Dermis microvascular lymphatic vessel endothelial cell (primary cell): ENCODE results near the gene AGBL1. TPM values are rescaled to one million over a fixed set of nuclear protein-coding genes. Genes with fewer than 3 reads are reported as not detected.

Experiments used
- DNase-seq, 2 donors: peaks; one replicate each; pipeline versions ENCODE4 v3.0.0 to v3.0.0-alpha.2; 2010; ENCODE audit warnings: low read depth in 2 of 2
- total RNA-seq: library from RNA; depleted of rRNA; stranded (reverse); fragments of >200 nt; gene quantifications from 2 replicates; pipeline ENCODE4 v1.2.1, GENCODE V29; 2014

AGBL1 gene
- total RNA-seq, 1 donor from 2014 or later = not detected

DNA sequence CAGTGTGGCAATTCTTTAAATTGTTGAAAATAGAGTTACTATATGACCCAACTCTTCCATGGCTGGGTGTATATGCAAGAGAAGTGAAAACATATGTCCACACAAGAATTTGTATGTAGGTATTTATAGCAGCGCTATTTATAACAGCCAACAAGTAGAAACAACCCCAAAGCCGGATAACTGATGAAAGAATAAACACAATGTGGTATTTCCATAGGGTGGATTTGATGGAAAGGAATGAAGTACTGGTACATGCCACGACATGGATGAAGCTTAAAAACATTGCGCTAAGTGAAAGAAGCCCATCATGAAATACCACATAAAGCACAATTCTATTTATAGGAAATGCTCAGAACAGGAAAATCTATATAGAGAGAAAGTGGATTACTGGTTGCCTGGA lies 554.5 kb downstream of the AGBL1 start:
- no peak for DNase-seq

DNA sequence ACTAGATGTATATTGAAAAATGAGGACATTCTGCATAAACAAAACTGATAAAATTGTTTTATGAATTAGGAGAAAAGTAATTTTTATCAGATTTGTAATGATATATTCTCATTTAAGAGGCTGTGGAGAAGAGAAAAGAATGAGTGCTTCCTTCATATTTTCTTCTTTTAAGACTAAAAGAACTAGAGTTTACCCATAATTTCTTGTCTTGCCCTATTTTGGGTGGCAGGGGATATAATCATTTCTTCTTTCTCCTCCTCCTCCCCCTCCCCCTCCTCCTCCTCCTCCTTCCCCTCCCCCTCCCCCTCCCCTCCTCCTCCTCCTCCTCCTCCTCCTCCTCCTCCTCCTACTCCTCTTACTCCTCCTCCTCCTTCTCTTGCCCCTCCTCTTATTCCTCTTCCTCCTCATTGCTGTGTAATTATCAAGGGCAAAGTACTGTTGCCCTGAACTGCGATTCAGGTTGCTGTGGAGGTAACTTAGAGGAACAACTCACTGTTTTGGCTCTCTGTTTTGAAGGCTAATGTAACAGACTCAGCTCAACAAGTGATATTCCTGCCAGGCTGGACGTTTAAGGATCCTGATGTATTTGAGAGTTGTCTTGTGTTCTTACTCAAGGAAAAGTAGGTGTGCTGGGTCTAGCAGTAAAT lies 555.4 kb downstream of the AGBL1 start:
- DNase-seq = no peak

DNA sequence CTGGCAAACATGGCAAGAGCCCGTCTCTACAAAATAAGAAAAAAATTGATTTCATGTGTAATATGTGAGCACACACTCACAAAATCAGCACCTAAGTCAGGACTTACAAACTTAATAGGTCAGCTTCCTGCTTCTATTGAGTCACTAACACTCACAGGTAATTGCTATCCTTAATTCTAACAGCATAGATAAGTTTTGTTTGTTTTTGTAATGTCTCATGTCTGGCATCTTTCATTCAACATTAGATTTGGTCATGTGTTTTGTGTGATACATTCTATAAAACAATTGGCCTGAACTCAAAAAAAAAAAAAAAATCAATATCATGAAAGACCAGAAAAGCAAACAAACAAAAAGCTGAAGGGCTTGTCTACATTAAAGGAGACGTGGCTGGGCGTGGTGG lies 564.7 kb downstream of the AGBL1 start:
- DNase-seq = no peak

DNA sequence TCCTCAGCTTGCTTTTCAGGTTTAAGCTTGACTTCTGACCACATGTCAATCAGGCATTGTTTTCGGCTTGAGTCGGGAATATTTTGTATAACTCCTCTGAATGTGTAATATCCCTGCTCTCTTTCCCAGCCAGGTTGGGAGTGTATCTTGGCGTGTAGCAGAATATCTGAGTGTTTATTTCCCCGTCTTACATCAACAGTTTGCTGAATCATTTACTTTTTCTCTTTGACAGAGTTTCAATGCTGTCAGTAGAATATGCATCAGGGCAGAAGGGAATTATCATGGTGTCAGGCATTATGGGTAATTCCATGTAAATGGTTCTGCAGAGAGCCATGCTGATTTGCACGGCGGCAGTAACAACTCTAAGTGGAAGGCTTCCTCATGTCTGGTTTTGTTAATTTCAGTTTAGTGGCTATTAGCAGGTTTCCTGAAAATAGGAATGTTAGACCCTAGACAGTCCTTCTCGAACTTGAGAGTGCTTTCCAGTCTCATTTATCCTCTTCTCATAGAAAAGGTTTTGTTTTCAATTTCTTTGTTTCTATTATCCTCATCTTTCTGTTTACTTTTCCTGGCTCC lies 566.3 kb downstream of the AGBL1 start:
- no peak for DNase-seq

DNA sequence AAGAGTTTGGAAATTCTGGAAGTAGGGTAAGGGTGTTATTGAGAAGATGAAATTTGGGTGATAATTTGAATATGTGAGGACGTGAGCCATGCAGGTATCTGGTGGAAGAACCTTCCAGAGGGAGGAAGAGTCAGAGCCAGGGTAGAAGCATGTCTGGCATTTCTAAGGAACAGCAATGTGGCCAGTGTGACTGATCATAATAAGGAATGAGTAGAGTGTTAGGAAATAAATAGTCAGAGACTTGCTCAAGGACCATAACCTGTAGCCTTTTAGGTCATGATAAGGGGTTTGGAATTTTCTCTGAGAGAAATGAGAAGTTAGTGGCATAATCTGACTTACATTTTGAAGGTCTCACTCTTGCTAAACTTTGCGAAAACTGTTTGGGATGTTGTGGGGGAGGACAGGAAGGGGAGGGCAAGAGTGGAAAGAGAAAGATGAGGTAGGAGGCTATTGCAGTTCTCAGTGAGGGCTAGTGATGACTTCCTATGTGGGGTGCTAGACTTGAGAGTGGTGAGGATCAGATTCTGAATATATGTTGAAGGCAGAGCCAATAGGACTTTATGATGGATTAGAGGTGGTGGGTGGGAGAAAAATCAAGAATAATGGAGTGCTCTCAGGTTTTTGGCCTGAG lies 568.3 kb downstream of the AGBL1 start:
- DNase-seq = no peak

DNA sequence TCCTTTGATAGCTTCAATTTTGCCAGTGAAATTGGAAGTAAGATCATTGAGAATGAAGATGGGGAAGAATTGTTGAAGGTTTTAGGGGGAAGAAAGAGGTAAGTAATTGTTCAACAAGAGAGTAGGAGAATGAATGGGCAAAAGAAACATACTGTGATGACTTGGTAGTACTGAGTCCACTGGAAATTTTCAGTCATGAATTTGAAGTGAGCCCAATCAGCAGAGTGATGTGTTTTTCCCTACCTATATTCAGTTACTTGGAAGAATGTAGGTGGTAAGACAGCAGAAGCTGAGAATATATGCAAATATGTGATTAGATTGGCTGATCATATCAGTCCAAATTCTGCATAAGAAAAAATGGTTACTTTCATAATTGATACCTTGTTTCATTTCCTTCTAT lies 569.6 kb downstream of the AGBL1 start:
- no peak for DNase-seq

DNA sequence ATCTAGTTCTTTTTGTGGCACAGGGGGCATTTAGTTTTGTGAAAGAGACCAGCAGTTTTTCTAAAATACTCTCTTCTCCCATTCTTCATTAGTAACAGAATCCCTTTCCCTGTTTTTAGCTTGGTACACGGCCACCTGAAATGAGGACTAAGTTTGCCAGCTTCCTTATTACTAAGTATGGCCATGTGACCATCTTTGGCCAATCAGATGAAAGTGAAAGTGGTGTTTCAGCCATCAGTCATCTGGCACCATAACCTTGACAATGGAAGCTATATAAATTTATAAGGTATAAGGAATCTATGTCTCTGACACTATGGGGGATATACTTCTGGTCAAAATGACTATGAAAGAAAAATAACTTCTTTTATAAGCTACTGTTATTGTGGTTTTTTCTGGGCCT lies 570.4 kb downstream of the AGBL1 start:
- no peak for DNase-seq

DNA sequence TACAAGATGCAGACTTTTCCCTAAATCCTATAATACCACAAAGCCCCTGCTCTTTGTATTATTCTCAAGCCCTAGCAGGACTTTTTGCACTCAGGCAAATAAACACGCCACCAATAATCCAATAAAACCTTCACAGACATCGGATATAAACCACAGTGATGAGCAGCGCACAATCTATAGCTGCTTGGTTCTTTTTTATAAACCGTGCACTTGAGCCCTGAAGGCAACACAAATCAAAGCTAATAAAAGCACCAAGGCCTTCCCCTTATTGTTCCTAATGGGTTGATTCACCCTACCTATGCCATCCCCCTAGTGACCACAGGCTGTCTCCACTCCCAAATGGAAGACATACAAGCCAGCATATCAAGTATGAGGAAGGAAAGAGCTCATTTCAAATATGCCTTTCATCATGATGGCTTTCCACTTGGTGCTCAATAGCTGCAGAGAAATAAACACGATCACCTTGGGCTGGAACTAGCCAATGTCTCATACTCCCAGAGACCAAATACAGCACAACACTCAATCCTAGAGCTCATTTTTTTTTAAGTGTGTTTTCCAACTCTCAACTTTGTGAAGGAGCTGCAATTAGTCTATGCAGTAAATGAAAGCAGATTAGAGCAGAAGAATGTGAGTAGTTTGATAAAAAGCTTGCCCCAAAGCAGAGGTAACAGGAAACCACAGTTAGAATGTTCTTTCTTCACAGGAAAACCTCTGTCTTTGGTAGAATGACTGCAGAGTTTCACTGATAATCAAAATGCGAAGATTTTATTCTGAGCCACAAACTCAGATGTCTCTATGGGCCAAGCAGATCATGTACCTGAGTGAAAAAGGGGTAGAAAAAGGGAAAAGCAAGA lies 573.9 kb downstream of the AGBL1 start:
- DNase-seq = no peak

DNA sequence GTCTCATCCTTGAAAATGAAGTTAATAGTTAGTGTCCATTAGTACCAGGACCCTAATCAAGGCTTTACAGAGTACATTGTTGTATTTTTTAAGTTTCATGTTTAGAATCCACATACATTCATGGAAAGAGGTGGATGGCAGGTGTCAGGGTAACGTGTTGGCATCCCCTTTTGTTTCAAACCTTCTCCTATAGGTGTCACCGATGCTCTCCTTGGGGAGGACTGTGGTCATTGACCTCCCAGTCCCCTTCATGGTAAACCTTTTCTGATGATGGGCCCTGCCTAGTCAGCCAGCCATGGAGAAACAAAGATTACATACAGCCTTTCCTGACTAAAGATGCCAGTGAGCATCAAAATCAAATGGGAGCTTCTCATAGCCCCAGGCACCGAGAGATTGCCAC lies 574.8 kb downstream of the AGBL1 start:
- DNase-seq = no peak

DNA sequence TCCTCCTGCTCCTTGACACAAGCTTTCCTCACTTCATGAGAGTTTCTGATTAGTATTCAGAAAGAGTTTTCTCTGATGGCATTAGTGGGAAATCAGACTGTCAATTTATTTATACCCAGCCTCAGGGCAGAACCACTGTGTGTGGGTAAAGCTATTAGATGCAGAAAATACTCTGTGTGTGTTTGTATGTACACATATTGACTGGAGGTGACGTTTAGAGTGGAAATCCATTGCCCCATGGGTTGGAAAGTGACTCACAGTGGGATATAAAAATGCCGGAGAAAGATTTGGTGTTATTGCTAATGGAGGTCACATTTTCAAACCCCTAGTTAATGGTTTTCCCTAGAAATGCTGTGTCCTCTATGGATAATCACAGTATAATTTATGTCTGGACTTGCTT lies 577.6 kb downstream of the AGBL1 start:
- no peak for DNase-seq

DNA sequence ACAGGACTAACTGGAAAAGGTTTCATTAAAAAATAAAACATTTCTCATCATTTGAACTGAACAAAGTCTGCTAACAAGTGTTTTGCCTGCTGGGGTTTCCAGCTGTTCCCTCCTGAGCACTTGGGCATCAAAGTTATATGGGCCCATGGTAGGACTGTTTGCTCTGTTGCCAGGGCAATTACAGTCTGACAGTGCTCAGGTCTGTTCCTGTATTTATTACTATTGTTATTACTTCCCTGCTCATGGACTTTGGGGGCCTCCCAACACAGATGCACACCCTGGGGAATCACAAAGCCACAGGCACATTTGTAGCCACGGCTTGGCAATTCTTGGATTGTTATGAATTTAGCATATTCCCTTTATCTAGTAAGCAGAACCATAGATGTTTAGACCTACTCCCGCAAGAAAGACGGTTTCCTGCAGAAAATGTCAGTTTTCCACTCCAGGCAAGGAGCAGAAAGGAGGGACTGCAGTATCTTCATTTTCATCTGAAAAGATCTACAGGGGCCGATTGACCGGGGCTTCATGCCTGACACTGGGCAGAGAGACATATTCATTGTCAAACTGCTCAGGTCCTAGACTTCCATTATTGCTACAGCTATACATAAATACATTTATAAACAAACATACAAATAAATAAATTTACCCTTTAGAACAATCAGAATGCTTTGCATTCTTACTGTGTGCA lies 580.2 kb downstream of the AGBL1 start:
- DNase-seq = no peak

DNA sequence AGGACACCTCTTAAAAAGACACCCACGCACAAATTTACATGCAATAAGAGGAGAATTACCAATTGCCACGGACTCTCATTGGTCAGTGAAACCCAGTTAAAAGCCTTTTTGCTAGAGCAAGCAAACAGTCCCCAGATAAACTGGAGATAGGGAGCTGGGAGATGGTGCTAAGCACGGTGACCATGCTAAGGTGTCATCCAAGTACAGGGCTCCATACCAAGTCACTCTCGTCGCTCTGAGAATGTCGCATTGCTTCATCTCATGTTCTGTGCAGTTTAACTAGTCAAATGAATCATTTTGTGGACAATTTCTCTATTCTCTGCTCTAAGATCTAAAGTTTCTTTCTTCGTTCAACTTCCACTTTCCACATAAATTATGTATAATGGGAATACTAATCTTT lies 581.9 kb downstream of the AGBL1 start:
- DNase-seq = no peak

DNA sequence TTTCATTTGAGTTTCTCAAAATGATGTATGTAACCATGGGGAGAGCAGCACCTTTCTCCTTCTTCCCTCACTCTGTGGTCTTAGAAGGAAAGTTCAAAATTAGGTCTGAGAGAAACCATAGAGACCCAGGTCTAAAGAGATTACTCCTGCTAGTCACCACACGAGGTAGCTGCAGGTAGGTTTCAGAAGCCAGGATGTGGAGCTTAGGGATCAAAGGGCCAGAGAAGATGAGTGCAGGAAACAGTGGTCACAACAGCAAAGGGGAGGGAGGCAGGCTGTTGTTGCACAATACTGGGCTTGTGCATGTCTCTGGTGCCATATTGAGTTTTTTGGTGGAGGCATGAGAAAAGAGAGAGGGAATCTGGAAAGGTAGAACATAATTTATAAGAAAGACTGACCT lies 583.6 kb downstream of the AGBL1 start:
- DNase-seq = no peak

DNA sequence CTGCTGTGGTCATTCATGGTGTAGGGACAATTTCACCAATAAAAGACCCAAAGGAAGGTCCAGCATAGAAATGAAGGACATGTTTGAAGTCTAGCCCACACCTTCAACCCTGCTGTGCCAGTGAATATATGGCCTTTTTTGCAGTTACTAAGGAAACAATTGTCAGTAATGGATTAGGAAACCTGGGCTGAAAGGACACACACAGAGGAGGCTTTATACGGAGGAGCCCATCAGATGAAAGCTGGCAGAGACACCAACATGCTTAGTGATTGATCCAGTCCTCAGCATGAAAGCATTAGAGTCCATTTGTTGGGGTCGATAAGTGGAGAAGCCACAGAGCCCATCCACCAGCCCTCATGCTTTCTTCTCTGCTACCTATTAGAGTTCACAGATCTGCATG lies 584.3 kb downstream of the AGBL1 start:
- DNase-seq = no peak

DNA sequence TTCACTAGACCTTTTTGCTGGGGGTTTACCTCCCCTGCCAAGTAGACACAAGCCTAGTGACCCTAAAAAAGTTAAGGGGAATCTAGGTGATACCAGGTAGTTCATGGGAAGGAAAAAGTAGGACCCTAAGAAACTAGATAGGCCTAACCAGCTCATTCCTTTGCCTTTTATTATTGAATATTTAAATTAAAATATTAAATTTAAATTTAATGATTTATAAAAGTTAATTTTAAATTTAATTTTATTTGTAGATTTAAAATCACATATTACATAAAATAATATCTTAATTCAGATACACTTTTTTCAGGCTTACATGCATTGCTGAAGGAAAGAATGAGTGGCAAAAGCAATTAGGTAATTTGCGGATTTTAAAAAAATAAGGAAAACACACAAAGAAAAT lies 584.9 kb downstream of the AGBL1 start:
- DNase-seq = no peak

DNA sequence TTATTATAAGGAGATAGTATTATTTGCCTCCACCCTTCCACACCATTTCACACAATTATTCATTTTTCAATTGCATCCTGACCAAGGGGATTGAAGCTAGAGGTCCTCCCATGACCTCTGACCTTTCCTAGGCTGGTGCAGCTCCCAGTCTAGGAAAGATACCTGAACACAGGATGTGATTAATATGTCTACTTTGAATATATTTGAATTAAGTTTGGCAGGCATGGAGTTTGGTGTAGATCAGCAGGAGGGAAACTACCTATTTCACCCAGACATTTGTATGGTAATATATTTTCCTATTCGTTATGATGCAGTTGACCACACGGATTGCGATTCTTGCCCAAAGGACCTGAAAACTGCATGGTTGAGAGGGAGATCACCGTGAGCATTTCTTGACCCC lies 596.3 kb downstream of the AGBL1 start:
- no peak for DNase-seq

DNA sequence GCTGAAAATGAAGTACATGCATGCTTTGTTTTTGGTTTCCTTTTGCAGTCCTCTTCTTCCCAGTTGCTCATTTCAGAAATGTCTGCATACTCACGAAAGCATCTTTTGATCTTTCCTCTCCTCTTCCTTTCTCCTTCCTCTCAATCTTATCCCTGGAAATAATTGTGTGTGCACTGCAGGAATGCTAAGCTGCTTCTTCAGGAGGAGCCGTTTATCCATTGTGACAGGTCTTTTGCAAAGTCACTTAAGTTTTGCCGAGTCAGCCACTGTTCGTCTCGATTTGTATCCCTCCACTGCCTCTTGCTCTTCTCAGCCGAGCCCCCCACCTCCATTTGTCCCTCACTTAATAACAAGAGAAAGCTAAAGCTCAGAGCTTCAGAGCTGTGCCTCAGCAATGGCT lies 597.6 kb downstream of the AGBL1 start:
- DNase-seq = no peak

DNA sequence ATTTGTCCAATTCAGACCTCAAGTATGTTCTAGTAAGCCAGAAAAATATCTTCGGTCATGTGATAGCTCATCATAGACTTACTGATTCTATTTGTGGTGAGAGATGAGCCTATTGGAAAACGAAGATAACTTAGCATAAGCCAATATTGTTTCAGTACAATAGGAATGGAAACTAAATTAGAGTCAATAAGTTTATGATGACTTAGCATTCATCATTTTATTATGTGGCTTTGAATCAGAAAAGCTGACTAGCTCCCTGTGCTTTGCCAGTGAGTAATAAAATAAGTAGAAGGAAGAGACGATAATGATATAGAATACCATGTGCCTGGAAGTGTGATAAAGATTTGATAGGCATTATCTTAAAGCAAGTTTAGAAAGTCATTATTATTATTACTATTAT lies 605.6 kb downstream of the AGBL1 start:
- no peak for DNase-seq

DNA sequence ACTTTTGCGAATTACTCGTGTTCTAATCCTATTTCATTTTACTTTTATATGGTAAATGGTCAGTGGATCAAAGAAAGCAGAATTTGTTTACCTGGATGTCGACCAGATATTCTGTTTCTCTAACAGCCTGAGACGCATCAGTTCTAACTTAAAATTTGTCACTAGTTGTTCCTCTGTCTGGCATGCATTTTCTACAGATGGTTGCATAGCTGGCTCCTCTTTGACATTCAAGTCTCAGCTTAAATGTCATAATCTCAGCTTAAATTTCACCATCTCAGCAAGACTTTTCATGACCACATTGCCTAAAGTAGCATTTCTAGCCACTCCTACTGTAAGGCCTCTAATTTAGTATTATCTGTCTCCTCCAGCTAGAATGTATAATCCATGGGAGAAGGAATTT lies 609.3 kb downstream of the AGBL1 start:
- no peak for DNase-seq

DNA sequence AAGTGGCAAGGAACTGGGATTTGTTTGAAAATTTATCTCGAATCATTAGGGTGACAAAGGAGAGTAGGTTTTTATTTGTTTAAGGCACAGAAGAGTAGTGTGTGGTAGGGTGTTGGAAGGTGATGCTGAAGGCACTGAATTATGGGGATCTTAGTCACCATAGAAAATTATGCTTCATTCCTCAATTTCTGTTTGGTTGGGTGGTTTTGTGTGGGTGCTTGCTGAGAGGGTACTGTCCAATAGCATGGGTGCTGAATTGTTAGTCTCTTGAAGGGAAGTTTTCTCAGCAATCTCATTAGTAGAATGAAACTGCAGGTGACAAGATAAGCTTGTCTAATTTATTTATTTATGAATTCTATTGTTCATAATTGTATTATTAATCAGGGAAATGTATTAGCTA lies 610.9 kb downstream of the AGBL1 start:
- DNase-seq = no peak

DNA sequence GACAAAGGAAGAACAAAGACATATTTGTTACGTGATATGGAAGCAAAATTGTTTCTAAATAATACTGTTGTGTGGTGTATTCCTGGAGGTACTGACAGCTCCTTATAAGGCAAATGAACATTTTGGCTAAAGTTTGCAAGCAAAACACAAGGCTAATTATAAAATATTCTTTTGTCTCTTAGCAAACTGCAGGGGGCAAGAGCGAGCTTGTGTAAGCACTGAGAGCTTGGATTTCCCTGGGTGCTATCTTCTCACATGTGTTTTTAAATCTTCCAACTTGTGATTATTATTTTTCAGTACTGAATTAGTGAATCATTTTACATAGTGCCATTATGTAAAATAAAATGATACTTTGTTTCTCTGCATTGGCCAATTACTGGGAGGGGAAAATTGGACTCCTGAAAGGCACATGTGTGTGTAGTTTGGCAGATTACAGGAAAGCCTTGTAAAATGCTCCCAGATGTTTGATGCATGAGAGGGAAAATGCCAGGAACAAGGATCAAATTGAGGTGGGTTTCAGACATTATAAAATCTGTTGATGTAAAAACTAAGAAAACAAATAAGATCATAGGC lies 611.5 kb downstream of the AGBL1 start:
- no peak for DNase-seq
